ENCODE measurements around the gene TKTL2.

Gene TKTL2

GRCh38 chr4:163493643-163494359 lies 20.2 kb upstream of the TKTL2 start:
- Histone ChIP-seq H3K27me3 (peaks cover 5% of the 10 kb centered on the region; the same call in 1 of the 2 replicates), H3K4me3 (ENCODE audit: low read depth, low read length) (peak overlapping the region; percentile 82), H3K4me1 (no peaks in the 10 kb centered on the region), H3K36me3 (0 out of 2 replicates have a peak, but pooled peaks cover 6% of the 10 kb centered on the region), H3K9me3 (no peaks in the 10 kb centered on the region)
- DNase-seq: no peak
- TF ChIP-seq CTCF (IDR thresholded peaks at IDR 0.05; ENCODE audit: low read depth, low read length): no peak

- Histone ChIP-seq H3K27me3 (peaks cover 5% of the 10 kb centered on the region; the same call in 1 of the 2 replicates), H3K4me3 (ENCODE audit: low read depth, low read length) (no peak overlapping the region), H3K4me1 (no peaks in the 10 kb centered on the region), H3K36me3 (0 out of 2 replicates have a peak, but pooled peaks cover 6% of the 10 kb centered on the region), H3K9me3 (no peaks in the 10 kb centered on the region)
- DNase-seq: no peak
- TF ChIP-seq CTCF (IDR thresholded peaks at IDR 0.05; ENCODE audit: low read depth, low read length): no peak
These were observed 19.5 kb upstream of the TKTL2 start for GRCh38 chr4:163492951-163493504.

- Histone ChIP-seq H3K9me3 (no peaks in the 10 kb centered on the region), H3K4me1 (no peaks in the 10 kb centered on the region), H3K4me3 (ENCODE audit: low read depth, low read length) (no peak overlapping the region), H3K36me3 (no peaks in the 10 kb centered on the region), H3K27me3 (peaks cover 8% of the 10 kb centered on the region; the same call in 1 of the 2 replicates)
- no peak for DNase-seq
- no peak for TF ChIP-seq CTCF (IDR thresholded peaks at IDR 0.05; ENCODE audit: low read depth, low read length)
These were observed 16.4 kb upstream of the TKTL2 start for GRCh38 chr4:163489929-163490328.

GRCh38 chr4:163486321-163486720 lies 12.8 kb upstream of the TKTL2 start:
- no peak overlapping the region for H3K4me3 ChIP-seq (ENCODE audit: low read depth, low read length)
- TF ChIP-seq CTCF (IDR thresholded peaks at IDR 0.05; ENCODE audit: low read depth, low read length): no peak
- no peaks in the 10 kb centered on the region for H3K9me3 ChIP-seq
- H3K4me1 ChIP-seq: no peaks in the 10 kb centered on the region
- no peak for DNase-seq
- peaks cover 17% of the 10 kb centered on the region; the same call in 1 of the 2 replicates for H3K27me3 ChIP-seq
- no peaks in the 10 kb centered on the region for H3K36me3 ChIP-seq

GRCh38 chr4:163485589-163485988 lies 12.0 kb upstream of the TKTL2 start:
- no peak for TF ChIP-seq CTCF (IDR thresholded peaks at IDR 0.05; ENCODE audit: low read depth, low read length)
- Histone ChIP-seq H3K36me3 (no peaks in the 10 kb centered on the region), H3K27me3 (peaks cover 20% of the 10 kb centered on the region; the same call in 1 of the 2 replicates), H3K9me3 (no peaks in the 10 kb centered on the region), H3K4me3 (ENCODE audit: low read depth, low read length) (no peak overlapping the region), H3K4me1 (no peaks in the 10 kb centered on the region)
- DNase-seq: no peak

GRCh38 chr4:163484906-163485305 lies 11.4 kb upstream of the TKTL2 start:
- DNase-seq: peak; percentile 78
- H3K9me3 ChIP-seq: no peaks in the 10 kb centered on the region
- H3K36me3 ChIP-seq: no peaks in the 10 kb centered on the region
- H3K27me3 ChIP-seq: peaks cover 18% of the 10 kb centered on the region; the same call in 1 of the 2 replicates
- TF ChIP-seq CTCF (IDR thresholded peaks at IDR 0.05; ENCODE audit: low read depth, low read length): peak; percentile 67
- no peaks in the 10 kb centered on the region for H3K4me1 ChIP-seq
- no peak overlapping the region for H3K4me3 ChIP-seq (ENCODE audit: low read depth, low read length)

All from BE2C (cell line).